NCI-H1694 treated with DMSO at 0.1 percent for 48 hours (cell line): ENCODE data around the gene C11orf91.
"Not testable (repeated sequence)": the region's sequence is repeated elsewhere in the genome, so short reads cannot be mapped to it uniquely, and the experiment has no call there.

Experiments
- DNase-seq: peaks from one replicate; lab custom pipeline; 2025; lab: John Stamatoyannopoulos, UW

C11orf91 gene, protein sequence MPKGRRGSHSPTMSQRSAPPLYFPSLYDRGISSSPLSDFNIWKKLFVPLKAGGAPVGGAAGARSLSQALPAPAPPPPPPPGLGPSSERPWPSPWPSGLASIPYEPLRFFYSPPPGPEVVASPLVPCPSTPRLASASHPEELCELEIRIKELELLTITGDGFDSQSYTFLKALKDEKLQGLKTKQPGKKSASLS

GRCh38 chr11:33700502-33701271, at the start of gene C11orf91:
Gene C11orf91 (minus strand): TSS chr11:33700826. CDS start chr11:33700740, 86 bp downstream.
- DNase-seq = peak; percentile 52

- peak; percentile 19 for DNase-seq
Observed at GRCh38 chr11:33747979-33748378, 47.4 kb upstream of the C11orf91 start.

- no peak for DNase-seq
Observed at GRCh38 chr11:33743291-33743690, 42.7 kb upstream of the C11orf91 start.

GRCh38 chr11:33742249-33742851, 41.7 kb upstream of the C11orf91 start:
- DNase-seq = peak; percentile 63

- DNase-seq = no peak
Observed at GRCh38 chr11:33741806-33742205, 41.2 kb upstream of the C11orf91 start.

DNA sequence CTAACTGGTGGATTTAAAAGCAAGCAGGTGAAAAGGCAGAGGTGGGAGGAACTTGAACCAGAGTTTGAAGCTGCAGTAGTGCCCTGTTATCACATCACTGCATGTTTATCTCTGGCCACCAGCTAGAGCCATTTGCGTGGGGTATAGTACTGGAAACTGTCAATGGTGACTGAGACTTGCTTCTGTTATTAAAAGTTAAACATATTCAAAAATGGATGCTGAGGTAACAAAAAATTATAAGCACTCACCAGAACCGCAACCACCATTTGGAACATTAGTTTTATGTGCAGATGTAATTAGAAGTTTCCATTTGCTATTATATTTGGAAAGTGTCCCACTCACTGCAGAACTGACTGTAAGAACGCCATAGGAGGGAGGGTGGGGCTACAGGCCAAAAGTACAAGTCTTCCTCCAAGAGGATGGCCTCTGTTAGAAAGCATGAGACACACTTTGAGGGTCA, 36.8 kb upstream of the C11orf91 start:
- DNase-seq = no peak

GRCh38 chr11:33736148-33736812, 35.7 kb upstream of the C11orf91 start, which contains the start of gene CD59:
Gene CD59 (minus strand): TSS chr11:33736423. CDS start chr11:33722445, 13,978 bp downstream.
- DNase-seq = peak; percentile 84

DNA sequence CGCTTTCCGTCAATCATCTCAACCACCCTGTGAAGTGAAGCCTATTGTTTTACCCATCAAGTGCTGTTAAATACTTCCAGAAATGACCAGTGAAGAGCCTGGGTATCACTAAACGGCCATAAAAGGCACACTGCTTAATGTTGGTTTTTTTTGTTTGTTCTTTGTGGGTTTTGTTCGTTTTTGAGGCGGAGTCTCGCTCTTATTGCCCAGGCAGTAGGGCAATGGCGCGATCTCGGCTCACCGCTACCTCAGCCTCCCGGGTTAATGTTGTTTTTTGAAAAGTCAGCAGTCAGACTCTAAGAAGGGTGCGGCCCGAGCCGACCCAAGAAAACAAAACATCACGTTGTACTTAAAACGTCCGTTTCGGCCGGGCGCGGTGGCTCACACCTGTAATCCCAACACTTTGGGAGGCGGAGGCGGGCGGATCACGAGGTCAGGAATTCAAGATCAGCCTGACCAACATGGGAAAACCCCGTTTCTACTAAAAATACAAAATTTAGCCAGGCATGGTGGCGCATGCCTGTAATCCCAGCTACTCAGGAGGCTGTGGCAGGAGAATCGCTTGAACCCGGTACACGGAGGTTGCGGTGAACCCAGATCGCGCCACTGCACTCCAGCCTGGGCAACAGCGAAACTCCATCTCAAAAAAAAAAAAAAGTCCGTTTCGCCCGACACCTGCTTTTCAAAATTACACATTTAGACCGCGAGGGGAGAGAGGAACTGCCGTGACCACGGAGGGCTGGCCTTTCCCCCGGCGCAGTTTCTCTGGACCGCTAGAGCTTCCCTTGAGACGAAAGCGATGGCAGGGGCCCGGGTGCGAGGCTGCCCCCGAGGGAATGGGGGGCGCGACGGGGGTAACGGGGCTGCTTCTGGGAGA, 34.9 kb upstream of the C11orf91 start:
- no peak for DNase-seq

- no peak for DNase-seq
Observed at GRCh38 chr11:33734441-33735270, 34.0 kb upstream of the C11orf91 start.

DNA sequence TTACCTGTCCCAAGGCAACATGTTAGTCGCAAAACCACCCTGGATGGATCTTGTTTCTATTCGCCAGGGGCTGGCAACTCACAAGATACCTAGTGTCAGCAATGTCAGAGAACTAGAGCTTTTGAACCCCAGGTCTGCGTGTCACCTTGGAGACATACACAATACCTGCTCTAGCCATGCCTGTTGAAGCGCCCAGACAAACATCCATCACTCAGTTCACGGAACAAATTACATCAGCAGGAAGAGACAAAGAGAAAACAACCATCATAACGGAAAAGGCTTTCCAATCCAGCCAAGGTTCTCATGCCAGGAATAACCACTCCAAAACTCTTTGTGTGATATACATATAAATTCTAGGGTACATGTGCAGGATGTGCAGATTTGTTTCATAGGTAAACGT, 33.4 kb upstream of the C11orf91 start:
- no peak for DNase-seq

GRCh38 chr11:33731723-33732531, 31.3 kb upstream of the C11orf91 start:
- no peak for DNase-seq

DNA sequence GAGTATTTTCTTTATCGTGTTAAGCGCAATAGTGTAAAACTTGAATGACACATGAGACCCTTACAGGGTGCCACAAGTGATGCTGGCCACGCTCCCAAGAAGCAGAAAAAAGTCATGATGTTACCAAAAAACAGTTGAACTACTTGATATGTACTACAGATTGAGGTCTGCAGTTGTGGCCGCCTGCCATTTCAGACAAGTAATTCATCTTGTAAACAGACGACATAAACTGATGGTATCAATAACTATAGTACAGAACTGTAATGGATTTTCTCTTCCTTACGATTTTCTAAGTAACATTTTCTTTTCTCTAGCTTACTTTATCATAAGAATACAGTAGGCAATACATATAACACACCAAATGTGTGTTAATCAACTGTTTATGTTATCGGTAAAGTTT, 30.1 kb upstream of the C11orf91 start:
- no peak for DNase-seq

DNA sequence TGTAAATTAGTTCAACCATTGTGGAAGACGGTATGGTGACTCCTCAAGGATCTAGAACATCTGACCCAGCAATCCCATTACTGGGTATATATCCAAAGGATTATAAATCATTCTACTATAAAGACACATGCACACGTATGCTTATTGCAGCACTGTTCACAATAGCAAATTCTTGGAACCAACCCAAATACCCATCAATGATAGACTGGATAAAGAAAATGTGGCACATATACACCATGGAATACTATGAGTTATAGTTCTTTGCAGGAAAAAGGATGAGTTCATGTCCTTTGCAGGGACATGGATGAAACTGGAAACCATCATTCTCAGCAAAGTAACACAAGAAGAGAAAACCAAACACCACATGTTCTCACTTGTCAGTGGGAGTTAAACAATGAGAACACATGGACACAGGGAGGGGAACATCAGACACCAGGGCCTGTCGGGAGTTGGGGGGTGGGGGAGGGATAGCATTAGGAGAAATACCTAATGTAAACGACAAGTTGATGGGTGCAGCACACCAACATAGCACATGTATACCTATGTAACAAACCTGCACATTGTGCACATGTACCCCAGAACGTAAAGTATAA, 28.5 kb upstream of the C11orf91 start:
- DNase-seq = not testable (repeated sequence)

DNA sequence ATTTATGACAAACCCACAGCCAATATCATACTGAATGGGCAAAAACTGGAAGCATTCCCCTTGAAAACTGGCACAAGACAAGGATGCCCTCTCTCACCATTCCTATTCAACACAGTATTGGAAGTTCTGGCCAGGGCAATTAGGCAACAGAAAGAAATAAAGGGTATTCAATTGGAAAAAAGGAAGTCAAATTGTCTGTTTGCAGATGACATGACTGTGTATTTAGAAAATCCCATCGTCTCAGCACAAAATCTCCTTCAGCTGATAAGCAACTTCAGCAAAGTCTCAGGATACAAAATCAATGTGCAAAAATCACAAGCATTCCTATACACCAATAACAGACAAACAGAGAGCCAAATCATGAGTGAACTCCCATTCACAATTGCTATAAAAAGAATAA, 26.9 kb upstream of the C11orf91 start:
- DNase-seq = not testable (repeated sequence)

GRCh38 chr11:33725496-33725895, 24.9 kb upstream of the C11orf91 start:
- no peak for DNase-seq

DNA sequence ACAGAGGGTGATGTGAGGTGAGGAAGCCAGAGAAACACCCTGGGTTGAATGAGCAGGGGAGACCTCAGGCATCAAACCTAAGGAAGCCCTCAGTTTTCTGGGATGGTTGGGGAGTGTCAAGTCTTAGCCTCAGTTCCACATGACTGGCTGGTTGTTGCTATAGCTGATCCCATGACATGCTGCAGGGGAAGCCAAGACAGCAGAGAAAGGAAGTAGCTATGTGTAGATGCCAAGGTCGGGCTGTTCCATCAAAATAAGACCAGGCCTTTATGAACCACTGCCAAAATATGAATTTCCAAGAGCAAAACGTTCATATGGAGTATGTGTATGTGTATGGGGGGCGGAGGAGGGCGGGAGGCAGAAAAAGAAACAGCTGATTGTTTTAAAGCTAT, 24.0 kb upstream of the C11orf91 start:
- no peak for DNase-seq

- DNase-seq = no peak
Observed at GRCh38 chr11:33723238-33723881, 22.7 kb upstream of the C11orf91 start.

DNA sequence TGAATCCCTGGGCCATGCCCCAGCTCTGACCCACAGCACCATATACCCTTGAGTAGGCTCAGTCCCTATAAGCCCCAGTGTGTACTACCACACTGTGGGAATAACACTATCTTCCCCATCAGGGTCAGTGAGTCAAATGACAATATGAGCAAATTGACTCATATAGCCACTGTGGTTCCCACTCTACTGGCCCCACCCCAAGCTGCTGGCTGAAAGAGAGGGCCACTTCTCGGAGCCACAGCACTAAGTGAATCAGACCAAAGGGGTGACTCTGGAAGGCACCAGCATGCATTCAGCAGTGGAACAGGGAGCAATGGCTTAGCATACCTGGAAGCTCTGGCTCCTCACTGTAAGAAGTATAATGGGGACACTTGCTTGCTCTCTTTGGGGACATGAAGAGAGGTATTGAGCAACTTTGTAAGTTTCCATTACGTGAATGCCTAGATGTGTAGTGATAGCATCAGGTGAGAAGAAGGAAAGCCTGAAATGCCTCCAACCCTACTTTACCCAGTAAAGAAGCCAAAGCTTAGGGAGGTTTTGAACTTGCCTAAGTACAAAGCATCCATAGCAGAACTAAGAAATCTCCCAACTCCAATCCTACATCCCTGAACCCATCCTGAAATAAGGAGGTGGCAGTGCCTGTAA, 22.1 kb upstream of the C11orf91 start:
- DNase-seq = no peak
